T-helper 2 cell (primary cell): ENCODE results near the gene DUSP10.

ENCODE experiments used
- DNase-seq, 5 experiments: peaks; one replicate each; pipeline versions ENCODE4 v3.0.0 to v3.0.0-alpha.2; 2012 to 2022

Gene DUSP10

DNA sequence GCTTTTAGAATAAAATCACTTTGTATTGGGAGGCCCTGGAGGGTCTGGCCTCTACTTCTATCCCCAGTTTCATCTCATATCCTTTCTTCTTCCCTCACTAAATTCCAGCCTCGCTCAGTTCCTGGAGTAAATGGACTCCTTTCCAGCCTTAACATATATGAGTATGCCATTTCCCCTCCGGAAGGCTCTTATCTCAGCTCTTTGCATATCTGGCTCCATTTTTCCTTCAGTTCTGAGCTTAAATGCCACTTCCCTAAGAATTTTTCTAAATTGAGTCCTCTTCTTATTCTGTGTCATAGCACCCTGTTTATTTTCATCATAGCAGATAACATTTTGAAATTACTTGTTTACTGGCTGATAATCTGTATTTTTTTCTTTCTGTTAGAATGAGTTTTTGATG, 20.2 kb upstream of the DUSP10 start:
- DNase-seq = no peak

GRCh38 chr1:221761354-221762002, 19.6 kb upstream of the DUSP10 start:
- peak in 1 of 5 experiments; percentile 35 for DNase-seq

DNA sequence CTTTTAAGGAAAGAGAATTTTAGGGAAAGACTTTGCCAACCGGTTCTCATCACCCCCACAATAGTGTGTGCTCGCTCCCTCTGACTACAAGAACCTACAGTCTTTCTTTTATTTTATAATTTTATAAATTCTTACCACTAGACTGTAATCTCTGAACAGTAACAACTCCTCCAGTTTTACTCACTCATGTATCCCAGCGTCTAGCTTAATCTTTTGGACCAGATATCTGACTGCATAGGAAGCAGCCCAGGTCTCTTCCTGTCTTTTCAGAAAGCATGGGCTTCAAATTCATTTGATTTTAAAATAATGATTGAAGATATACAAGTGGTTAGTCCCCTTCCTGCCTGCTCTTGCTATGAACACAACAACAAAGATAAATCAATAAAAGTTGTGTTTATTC, 19.0 kb upstream of the DUSP10 start:
- no peak for DNase-seq

DNA sequence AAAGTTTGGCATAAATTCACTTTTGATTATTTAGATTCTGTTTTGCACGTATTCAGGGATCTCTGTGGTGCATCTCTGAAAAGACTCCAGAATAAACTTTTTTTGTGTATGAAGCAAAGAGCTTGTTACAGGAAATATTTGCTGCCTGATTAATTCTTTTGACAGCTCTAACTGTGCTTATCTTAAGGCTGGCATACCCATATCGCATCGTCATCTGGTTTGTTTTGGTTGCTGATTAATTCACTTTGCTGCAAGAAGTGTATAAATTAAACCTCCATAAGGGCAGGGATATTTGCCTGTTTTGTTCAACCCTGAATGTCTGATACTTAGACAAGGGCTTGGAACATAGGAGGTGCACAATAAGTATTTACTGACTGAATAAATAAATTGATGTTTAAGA, 17.5 kb upstream of the DUSP10 start:
- no peak for DNase-seq

DNA sequence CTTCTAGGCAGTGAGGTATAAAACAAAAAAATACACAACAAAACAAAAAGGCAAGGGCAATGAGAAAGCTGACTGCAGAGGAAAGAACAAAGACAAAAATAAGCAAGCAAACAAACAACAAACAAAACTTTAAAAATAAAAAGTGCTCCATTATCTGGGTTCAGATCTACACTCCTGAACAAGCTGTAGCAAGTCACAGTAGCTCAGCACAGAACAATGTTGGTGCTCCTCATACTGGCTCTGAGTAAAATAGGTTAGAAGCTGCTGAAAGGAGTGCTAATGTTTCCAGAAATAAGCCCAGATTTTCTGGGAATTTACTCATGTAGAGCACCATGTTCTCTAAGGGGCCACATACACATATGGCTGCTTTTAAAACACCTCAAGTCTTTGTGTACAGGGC, 16.6 kb upstream of the DUSP10 start:
- DNase-seq = peak in 1 of 5 experiments; percentile 40

DNA sequence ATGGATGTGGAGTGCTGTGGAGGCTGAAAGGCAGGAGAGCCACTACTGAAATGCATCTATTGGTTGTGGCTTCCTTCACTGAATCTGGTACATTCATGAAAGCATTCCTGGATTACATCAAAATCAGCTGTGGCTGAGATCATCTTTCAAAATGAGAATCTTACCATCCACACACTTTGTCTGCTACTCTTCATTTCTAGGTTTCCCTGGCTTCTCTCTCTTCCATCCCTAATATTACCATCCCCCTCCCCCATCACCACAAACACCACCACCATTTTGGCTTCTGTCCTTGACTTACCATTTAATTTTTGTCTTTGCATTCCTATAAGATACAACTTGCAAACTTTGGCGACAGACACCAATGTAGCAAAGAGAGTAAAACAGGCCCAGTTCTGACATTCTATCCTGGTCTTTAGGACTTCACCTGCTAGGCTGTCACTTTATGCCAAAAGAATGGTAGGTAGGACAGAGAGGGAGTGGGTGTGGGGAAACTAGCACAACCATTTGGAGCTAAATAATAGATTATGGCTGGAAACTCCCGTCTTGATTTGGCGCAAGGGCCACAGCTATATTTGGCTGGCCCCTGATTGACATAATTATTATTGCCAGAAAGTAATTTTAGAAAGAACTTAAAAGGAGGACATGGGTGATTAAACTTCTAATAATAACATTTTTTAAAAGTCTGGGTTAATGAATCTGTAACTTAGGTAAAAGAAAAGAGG, 15.1 kb upstream of the DUSP10 start:
- DNase-seq = no peak

DNA sequence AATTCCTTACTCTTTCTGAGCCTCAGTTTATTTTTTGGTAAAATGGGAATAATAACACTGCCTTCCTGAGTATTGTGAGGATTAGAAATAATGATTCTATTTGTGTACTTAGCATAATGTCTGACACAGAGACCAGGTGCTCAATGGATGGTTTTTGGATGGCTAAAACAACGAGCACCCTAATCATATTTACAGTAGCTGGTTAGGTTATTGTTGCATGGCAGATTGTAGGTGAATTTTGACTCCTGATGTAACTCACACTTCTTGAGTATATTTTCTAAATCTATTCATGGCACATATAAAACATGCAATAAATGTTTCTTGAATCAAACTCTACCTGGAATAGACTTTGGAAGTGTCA, 11.9 kb upstream of the DUSP10 start:
- DNase-seq = peak in 1 of 5 experiments; percentile 25

DNA sequence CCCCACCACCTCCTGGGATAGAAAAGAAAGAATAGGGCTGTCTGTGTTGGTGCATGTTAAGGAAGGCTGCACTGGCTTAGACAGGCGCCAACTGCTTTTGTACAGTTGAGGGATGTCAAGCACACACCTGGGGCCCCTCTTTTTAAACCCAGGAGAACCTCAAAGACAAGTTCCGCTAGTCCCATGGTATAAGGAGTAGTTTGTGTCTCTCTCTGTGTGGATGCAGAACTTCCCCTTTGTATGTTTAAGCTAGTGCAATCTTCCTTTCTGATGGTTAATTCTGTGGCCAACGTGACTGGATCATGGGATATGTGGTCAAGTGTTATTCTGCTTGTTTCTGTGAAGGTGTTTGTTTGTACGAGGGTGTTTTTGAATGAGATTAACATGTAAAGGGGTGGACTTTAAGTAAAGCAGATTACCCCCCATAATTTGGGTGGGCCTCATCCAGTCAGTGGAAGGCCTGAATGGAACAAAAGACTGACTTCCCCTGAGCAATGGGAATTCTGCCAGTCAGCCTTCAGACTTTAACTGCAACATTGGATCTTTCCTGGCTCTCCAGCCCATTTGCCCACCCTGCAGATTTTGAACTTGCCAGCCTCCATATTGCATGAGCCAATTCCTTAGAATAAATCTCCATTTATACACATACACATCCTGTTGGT, 9.5 kb upstream of the DUSP10 start:
- no peak for DNase-seq

GRCh38 chr1:221748981-221749380, 7.1 kb upstream of the DUSP10 start:
- DNase-seq = no peak

GRCh38 chr1:221747839-221748238, 6.0 kb upstream of the DUSP10 start:
- no peak for DNase-seq

DNA sequence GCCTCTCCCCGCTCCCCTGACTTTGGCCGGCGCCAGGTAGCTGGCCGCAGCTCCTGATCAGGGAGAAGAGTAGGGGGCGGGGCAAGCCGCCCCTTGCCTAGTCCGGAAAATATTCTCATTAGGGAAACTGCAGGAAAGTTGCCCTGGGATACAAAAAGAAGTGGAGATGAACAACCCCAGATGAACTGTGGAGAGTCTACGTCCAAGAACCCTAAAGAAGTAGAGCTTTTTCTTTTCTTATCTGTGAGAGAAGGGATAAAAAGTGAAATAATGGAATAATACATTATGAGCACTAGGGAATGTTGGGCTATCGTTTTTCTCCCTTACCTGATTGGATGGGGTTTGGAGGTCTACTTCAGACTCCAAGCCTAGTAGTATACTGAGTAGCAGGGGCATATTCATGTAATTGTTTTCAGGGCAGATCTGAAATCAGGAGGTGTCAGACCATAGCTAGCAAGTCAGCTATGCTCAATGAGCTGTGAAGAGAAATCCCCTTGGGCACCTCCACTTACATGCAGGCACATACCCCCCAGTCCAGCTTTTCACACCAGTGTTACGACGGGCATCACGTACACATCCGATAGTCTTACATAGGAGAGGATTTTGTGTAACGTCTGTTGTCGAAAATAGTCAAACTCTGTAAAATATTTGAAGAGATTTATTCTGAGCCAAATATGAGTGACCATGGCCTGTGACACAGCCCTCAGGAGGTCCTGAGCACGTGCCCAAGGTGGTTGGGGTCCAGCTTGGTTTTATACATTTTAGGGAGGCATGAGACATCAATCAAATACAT, 1.7 kb upstream of the DUSP10 start:
- peak in 1 of 5 experiments; percentile 32 for DNase-seq

DNA sequence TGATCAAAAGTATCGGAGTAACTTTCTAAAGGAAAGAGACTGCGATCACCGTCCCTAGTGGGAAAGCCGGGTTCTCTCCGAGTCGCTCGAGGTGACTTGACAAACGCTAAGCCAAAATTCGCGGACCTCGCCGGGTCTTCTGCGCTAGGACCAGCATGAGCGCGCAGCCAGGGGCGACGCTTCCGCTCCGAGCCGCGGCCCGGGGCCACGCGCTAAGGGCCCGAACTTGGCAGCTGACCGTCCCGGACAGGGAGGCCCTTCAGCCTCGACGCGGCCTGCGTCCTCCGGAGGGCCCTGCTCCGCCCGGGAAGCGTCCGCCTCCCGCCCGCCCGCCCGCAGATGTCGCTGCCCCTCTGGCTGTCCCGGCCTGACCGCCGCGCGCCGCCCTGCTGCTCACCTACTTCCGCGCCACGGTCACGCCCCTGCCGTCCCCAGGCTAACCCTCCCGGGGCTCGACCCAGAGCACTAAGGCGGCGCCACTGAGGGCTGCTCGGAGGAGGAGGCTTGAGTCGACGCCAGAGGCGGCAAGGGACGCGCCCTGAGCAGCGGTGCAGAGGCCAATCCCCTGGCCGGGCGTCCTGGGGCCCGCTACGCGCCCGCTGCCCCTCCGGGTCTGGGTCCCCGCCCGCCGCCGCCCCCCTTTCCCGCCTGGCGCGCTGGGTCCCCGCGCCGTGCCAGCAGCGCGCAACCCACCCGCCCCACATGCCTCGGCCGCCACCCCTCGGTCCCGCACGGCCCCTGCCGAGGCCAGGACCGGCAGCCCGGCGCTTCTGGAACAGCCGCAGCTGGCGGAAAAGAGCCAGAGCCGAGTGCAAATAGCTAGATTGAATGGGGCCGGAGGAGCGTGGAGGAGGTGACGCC, 896 bp upstream of the DUSP10 start:
- DNase-seq = peak; percentile 61 to 92 (median 72)

- peak in 2 of 5 experiments; percentile 11 to 74 for DNase-seq
These were observed 741 bp downstream of the DUSP10 start for GRCh38 chr1:221740993-221741702.

DNA sequence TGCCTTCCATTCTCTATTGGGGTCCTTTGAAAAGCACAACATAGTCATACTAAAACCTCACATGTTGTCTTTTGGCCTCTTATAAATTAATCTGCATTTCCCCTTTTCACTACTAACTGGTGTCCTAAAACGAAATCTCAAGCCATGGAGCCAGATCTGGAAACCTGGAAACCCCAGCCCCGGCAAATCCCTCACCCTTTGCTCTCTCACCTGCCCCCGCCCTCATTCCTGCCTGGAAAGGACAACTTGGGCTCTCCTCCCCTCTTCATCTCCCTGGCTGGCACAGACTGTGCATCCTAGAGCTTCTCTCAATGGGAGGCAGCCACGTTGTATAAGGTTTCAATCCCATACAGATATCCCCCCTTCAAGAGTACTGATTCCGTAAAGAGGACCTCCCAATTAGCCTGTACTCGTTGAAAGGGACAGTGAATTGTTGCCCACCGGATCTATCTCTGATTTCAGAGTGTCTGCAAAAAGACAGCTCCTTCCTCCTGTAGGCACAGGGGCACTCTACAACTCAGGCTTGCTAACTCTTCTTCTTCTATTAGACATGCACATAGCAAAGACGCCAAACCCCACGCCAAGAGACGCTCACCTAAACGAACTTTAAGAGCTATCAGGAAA, 1.4 kb downstream of the DUSP10 start:
- DNase-seq = no peak

- DNase-seq = no peak
These were observed 2.2 kb downstream of the DUSP10 start for GRCh38 chr1:221739677-221740025.

GRCh38 chr1:221739018-221739676, 2.7 kb downstream of the DUSP10 start:
- DNase-seq = no peak

DNA sequence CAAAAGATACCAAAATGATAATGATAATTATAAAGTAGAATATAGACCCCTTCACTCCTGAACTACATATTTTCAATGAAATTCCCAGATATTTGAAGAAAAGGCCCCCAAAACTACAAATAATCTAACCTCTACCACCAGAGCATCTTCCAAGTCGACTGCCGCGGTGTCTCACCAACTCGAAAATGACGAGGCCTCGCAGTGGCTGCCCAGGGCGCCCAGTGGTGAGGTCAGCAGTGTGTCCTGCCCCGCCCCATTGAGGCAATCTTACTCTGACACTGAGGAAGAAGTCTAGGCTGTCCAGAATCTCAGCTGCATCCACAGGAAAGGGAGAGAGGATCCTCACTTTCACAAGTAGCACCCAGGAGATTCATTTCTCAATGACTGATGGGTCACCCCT, 5.2 kb downstream of the DUSP10 start:
- DNase-seq = no peak

GRCh38 chr1:221735999-221736398, 5.9 kb downstream of the DUSP10 start:
- DNase-seq = no peak

- DNase-seq = no peak
These were observed 7.7 kb downstream of the DUSP10 start for GRCh38 chr1:221734187-221734586.

GRCh38 chr1:221732052-221732451, 9.8 kb downstream of the DUSP10 start:
- peak in 1 of 5 experiments; percentile 50 for DNase-seq
